Measurements from ENCODE around the gene KCNC1.

DNA sequence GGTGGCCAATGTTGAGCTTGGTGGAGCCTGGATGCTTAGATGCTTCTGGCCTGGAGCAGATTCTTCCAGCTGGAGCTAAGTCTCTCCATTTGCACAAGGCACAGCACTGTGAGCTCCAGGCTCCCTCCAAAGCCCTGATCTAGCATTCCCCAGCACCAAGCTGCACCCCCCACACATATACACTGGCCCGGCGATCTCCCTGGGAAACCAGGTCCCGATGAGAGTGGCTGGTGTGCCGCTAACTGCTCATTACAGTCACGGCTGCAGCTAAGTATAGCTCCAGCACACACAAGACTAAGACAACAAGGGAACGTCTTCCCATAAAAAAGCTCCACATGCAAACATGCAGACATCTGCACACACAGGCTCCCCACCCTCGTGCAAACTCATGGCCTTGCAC is 17.6 kb downstream of the KCNC1 start:
- TF ChIP-seq POLR2AphosphoS5 (IDR thresholded peaks at IDR 0.05; ENCODE audit: borderline replicate concordance, low read depth, low read length) (no peak), EZH2 (IDR thresholded peaks at IDR 0.05) (no peak)

All from SK-N-MC (cell line).